Measurements from ENCODE around the gene ZNF3. TPM values are rescaled to one million over a fixed set of nuclear protein-coding genes. Genes with fewer than 3 reads are reported as not detected.

The ZNF3 gene
- total and polyA plus RNA-seq, 2 donors: 17.4 to 38.3 TPM

GRCh38 chr7:100119970-100120732 is 38.6 kb upstream of the ZNF3 start:
- Histone ChIP-seq H3K4me1 (ENCODE audit: insufficient read depth) (no peaks in the 10 kb centered on the region), H3K4me3 (ENCODE audit: low read depth, low read length) (peak overlapping the region; percentile 46), H3K27ac (ENCODE audit: low read depth) (peak overlapping the region; percentile 40), H3K36me3 (ENCODE audit: insufficient read depth) (no peaks in the 10 kb centered on the region)
- no peak for DNase-seq (ENCODE audit: extremely low spot score)
- WGBS: 11% methylated on average over 19 of the region's 19 CpGs

GRCh38 chr7:100119072-100119969 is 37.8 kb upstream of the ZNF3 start, which contains the start of the genes CNPY4 and TAF6:
Gene CNPY4 (plus strand): TSS chr7:100119634. CDS start chr7:100119745, 111 bp downstream.
Gene TAF6 (minus strand): TSS chr7:100119358. CDS start chr7:100114209, 5,149 bp downstream.
- WGBS: under 1% methylated on average over 49 of the region's 49 CpGs
- Histone ChIP-seq H3K4me3 (ENCODE audit: low read depth, low read length) (peak within 1 kb of the TSS; percentile 89), H3K4me1 (ENCODE audit: insufficient read depth) (no peaks in the 10 kb centered on the region), H3K36me3 (ENCODE audit: insufficient read depth) (no peaks in the 10 kb centered on the region), H3K27ac (ENCODE audit: low read depth) (peak within 1 kb of the TSS; percentile 40)
- peak; percentile 93 for DNase-seq (ENCODE audit: extremely low spot score)

- Histone ChIP-seq H3K4me3 (ENCODE audit: low read depth, low read length) (peak overlapping the region; percentile 89), H3K36me3 (ENCODE audit: insufficient read depth) (no peaks in the 10 kb centered on the region), H3K4me1 (ENCODE audit: insufficient read depth) (no peaks in the 10 kb centered on the region), H3K27ac (ENCODE audit: low read depth) (no peak overlapping the region)
- 22% methylated on average over 18 of the region's 18 CpGs for WGBS
- no peak for DNase-seq (ENCODE audit: extremely low spot score)
These were observed 37.0 kb upstream of the ZNF3 start for GRCh38 chr7:100118388-100119071.

GRCh38 chr7:100115026-100115425 is 33.5 kb upstream of the ZNF3 start:
- DNase-seq (ENCODE audit: extremely low spot score): no peak
- Histone ChIP-seq H3K36me3 (ENCODE audit: insufficient read depth) (no peaks in the 10 kb centered on the region), H3K4me1 (ENCODE audit: insufficient read depth) (no peaks in the 10 kb centered on the region), H3K27ac (ENCODE audit: low read depth) (no peak overlapping the region), H3K4me3 (ENCODE audit: low read depth, low read length) (no peak overlapping the region)
- WGBS: 91% methylated on average over 7 of the region's 7 CpGs

- Histone ChIP-seq H3K36me3 (ENCODE audit: insufficient read depth) (no peaks in the 10 kb centered on the region), H3K27ac (ENCODE audit: low read depth) (no peak overlapping the region), H3K4me3 (ENCODE audit: low read depth, low read length) (no peak overlapping the region), H3K4me1 (ENCODE audit: insufficient read depth) (no peaks in the 10 kb centered on the region)
- 90% methylated on average over 13 of the region's 13 CpGs for WGBS
- DNase-seq (ENCODE audit: extremely low spot score): no peak
These were observed 30.4 kb upstream of the ZNF3 start for GRCh38 chr7:100111914-100112313.

- Histone ChIP-seq H3K4me3 (ENCODE audit: low read depth, low read length) (no peak overlapping the region), H3K27ac (ENCODE audit: low read depth) (no peak overlapping the region), H3K36me3 (ENCODE audit: insufficient read depth) (peaks cover under 1% of the 10 kb centered on the region), H3K4me1 (ENCODE audit: insufficient read depth) (no peaks in the 10 kb centered on the region)
- WGBS: 94% methylated on average over 7 of the region's 7 CpGs
- no peak for DNase-seq (ENCODE audit: extremely low spot score)
These were observed 29.6 kb upstream of the ZNF3 start for GRCh38 chr7:100111156-100111555.

GRCh38 chr7:100109521-100110163 is 28.1 kb upstream of the ZNF3 start:
- WGBS: 80% methylated on average over 12 of the region's 12 CpGs
- H3K36me3 ChIP-seq (ENCODE audit: insufficient read depth): peaks cover 4% of the 10 kb centered on the region
- no peaks in the 10 kb centered on the region for H3K4me1 ChIP-seq (ENCODE audit: insufficient read depth)
- no peak overlapping the region for H3K4me3 ChIP-seq (ENCODE audit: low read depth, low read length)
- no peak overlapping the region for H3K27ac ChIP-seq (ENCODE audit: low read depth)
- no peak for DNase-seq (ENCODE audit: extremely low spot score)

GRCh38 chr7:100107890-100108289 is 26.4 kb upstream of the ZNF3 start:
- no peak overlapping the region for H3K27ac ChIP-seq (ENCODE audit: low read depth)
- peaks cover 4% of the 10 kb centered on the region for H3K36me3 ChIP-seq (ENCODE audit: insufficient read depth)
- H3K4me1 ChIP-seq (ENCODE audit: insufficient read depth): no peaks in the 10 kb centered on the region
- no peak overlapping the region for H3K4me3 ChIP-seq (ENCODE audit: low read depth, low read length)
- 66% methylated on average over 11 of the region's 11 CpGs for WGBS
- DNase-seq (ENCODE audit: extremely low spot score): no peak

- H3K4me3 ChIP-seq (ENCODE audit: low read depth, low read length): no peak overlapping the region
- no peak for DNase-seq (ENCODE audit: extremely low spot score)
- H3K4me1 ChIP-seq (ENCODE audit: insufficient read depth): no peaks in the 10 kb centered on the region
- H3K36me3 ChIP-seq (ENCODE audit: insufficient read depth): peaks cover 4% of the 10 kb centered on the region
- H3K27ac ChIP-seq (ENCODE audit: low read depth): no peak overlapping the region
- WGBS: 83% methylated on average over 25 of the region's 25 CpGs
These were observed 25.7 kb upstream of the ZNF3 start for GRCh38 chr7:100107125-100107737.

GRCh38 chr7:100106633-100107032 is 25.1 kb upstream of the ZNF3 start:
- DNase-seq (ENCODE audit: extremely low spot score): no peak
- Histone ChIP-seq H3K4me1 (ENCODE audit: insufficient read depth) (no peaks in the 10 kb centered on the region), H3K4me3 (ENCODE audit: low read depth, low read length) (no peak overlapping the region), H3K36me3 (ENCODE audit: insufficient read depth) (peaks cover 4% of the 10 kb centered on the region), H3K27ac (ENCODE audit: low read depth) (no peak overlapping the region)
- WGBS: 83% methylated on average over 17 of the region's 17 CpGs

GRCh38 chr7:100105534-100105933 is 24.0 kb upstream of the ZNF3 start:
- Histone ChIP-seq H3K36me3 (ENCODE audit: insufficient read depth) (peaks cover 4% of the 10 kb centered on the region), H3K4me1 (ENCODE audit: insufficient read depth) (no peaks in the 10 kb centered on the region), H3K4me3 (ENCODE audit: low read depth, low read length) (no peak overlapping the region), H3K27ac (ENCODE audit: low read depth) (no peak overlapping the region)
- 95% methylated on average over 4 of the region's 4 CpGs for WGBS
- DNase-seq (ENCODE audit: extremely low spot score): no peak

- no peak overlapping the region for H3K4me3 ChIP-seq (ENCODE audit: low read depth, low read length)
- 83% methylated on average over 17 of the region's 17 CpGs for WGBS
- H3K27ac ChIP-seq (ENCODE audit: low read depth): no peak overlapping the region
- H3K36me3 ChIP-seq (ENCODE audit: insufficient read depth): peaks cover 4% of the 10 kb centered on the region
- DNase-seq (ENCODE audit: extremely low spot score): no peak
- no peaks in the 10 kb centered on the region for H3K4me1 ChIP-seq (ENCODE audit: insufficient read depth)
These were observed 21.7 kb upstream of the ZNF3 start for GRCh38 chr7:100102950-100103840.
